Liver (tissue), 9 donors: ENCODE data around the gene PCDH9. TPM values are rescaled to one million over a fixed set of nuclear protein-coding genes. Genes with fewer than 3 reads are reported as not detected.

Experiments used
- DNase-seq: peaks from one replicate; pipeline ENCODE4 v3.0.0-alpha.2; 2017; ENCODE audit warnings: low spot score
- H3K27ac ChIP-seq, 2 donors: one replicate each; pipeline ENCODE4 v1.7.0; 2013; ENCODE audit warnings: inconsistent platforms in 2 of 2, low read length in 2 of 2, control low read depth in 1 of 2, low read depth in 1 of 2, mild to moderate bottlenecking in 1 of 2
- H3K27me3 ChIP-seq, 4 donors: one replicate each; pipeline versions ENCODE4 v1.6.1 to v1.7.0; 2013; ENCODE audit warnings: low read length in 3 of 4, inconsistent platforms in 1 of 4, mild to moderate bottlenecking in 1 of 4, moderate library complexity in 1 of 4; ENCODE audit not compliant: control insufficient read depth in 4 of 4, insufficient read depth in 4 of 4
- H3K36me3 ChIP-seq, 4 donors: one replicate each; pipeline versions ENCODE4 v1.6.1 to v1.7.0; 2013; ENCODE audit warnings: low read length in 3 of 4, mild to moderate bottlenecking in 3 of 4, low read depth in 1 of 4, moderate library complexity in 1 of 4; ENCODE audit not compliant: control insufficient read depth in 4 of 4, insufficient read depth in 3 of 4
- H3K4me1 ChIP-seq, 4 donors: one replicate each; pipeline versions ENCODE4 v1.6.1 to v1.7.0; 2013; ENCODE audit warnings: low read length in 3 of 4, mild to moderate bottlenecking in 3 of 4, moderate library complexity in 1 of 4; ENCODE audit not compliant: control insufficient read depth in 4 of 4, insufficient read depth in 4 of 4
- H3K4me3 ChIP-seq, 3 donors: one replicate each; pipeline versions ENCODE4 v1.6.1 to v1.7.0; 2013; ENCODE audit warnings: low read length in 3 of 3, control low read depth in 1 of 3, low read depth in 1 of 3, mild to moderate bottlenecking in 1 of 3
- H3K9ac ChIP-seq, 2 donors: one replicate each; pipeline ENCODE4 v1.7.0; 2013; ENCODE audit warnings: low read length in 2 of 2, mild to moderate bottlenecking in 2 of 2, moderate library complexity in 2 of 2, control low read depth in 1 of 2, low read depth in 1 of 2
- H3K9me3 ChIP-seq, 4 donors: one replicate each; pipeline versions ENCODE4 v1.6.1 to v1.7.0; 2013; ENCODE audit warnings: low read length in 3 of 4; ENCODE audit not compliant: control insufficient read depth in 4 of 4
- CTCF ChIP-seq: fragments of 150-350 bp; IDR thresholded peaks from 2 replicates; pipeline ENCODE4 v1.5.1; 2017; ENCODE audit warnings: improper control_type of control experiment, low read depth, low read length; ENCODE audit not compliant: missing input control
- EGR1 ChIP-seq, 2 donors: IDR thresholded peaks; 2 replicates each; pipeline ENCODE4 v1.6.1; 2016 to 2018; ENCODE audit warnings: antibody characterized with exemption in 2 of 2, low read depth in 2 of 2
- FOXA1 ChIP-seq: IDR thresholded peaks from 2 replicates; pipeline ENCODE4 v1.6.1; 2016; ENCODE audit warnings: antibody characterized with exemption
- FOXA2 ChIP-seq: IDR thresholded peaks from 2 replicates; pipeline ENCODE4 v1.6.1; 2016; ENCODE audit warnings: antibody characterized with exemption
- GABPA ChIP-seq, 2 donors: IDR thresholded peaks in 1 of 2; conservative IDR thresholded peaks in 1 of 2; 2 replicates each; pipeline ENCODE4 v1.6.1; 2016; ENCODE audit warnings: antibody characterized with exemption in 2 of 2, mild to moderate bottlenecking in 1 of 2, moderate library complexity in 1 of 2
- HNF4A ChIP-seq, 2 donors: conservative IDR thresholded peaks; 2 replicates each; pipeline ENCODE4 v1.6.1; 2016; ENCODE audit warnings: antibody characterized with exemption in 2 of 2, mild to moderate bottlenecking in 2 of 2
- HNF4G ChIP-seq: IDR thresholded peaks from 2 replicates; pipeline ENCODE4 v1.6.1; 2016; ENCODE audit warnings: antibody characterized with exemption
- JUND ChIP-seq, 2 donors: IDR thresholded peaks; 2 replicates each; pipeline ENCODE4 v1.6.1; 2016; ENCODE audit warnings: antibody characterized with exemption in 2 of 2
- MAX ChIP-seq: IDR thresholded peaks from 2 replicates; pipeline ENCODE4 v1.6.1; 2016; ENCODE audit warnings: antibody characterized with exemption
- NR2F2 ChIP-seq: IDR thresholded peaks from 2 replicates; pipeline ENCODE4 v1.6.1; 2016; ENCODE audit warnings: antibody characterized with exemption
- RAD21 ChIP-seq, 2 donors: IDR thresholded peaks; 2 replicates each; pipeline ENCODE4 v1.6.1; 2016; ENCODE audit warnings: antibody characterized with exemption in 2 of 2, mild to moderate bottlenecking in 2 of 2
- REST ChIP-seq: IDR thresholded peaks from 2 replicates; pipeline ENCODE4 v1.6.1; 2016; ENCODE audit warnings: antibody characterized with exemption, mild to moderate bottlenecking
- SP1 ChIP-seq: IDR thresholded peaks from 2 replicates; pipeline ENCODE4 v1.6.1; 2018; ENCODE audit warnings: antibody characterized with exemption, mild to moderate bottlenecking
- YY1 ChIP-seq: IDR thresholded peaks from 2 replicates; pipeline ENCODE4 v1.6.1; 2016; ENCODE audit warnings: antibody characterized with exemption, mild to moderate bottlenecking
- ZBTB33 ChIP-seq: IDR thresholded peaks from 2 replicates; pipeline ENCODE4 v1.6.1; 2016; ENCODE audit warnings: antibody characterized with exemption
- WGBS: extraction: QIAGEN DNeasy Blood & Tissue Kit; methylation state at CpG from one replicate; pipeline ENCODE4 v1.1.7; 2013; 5-methylcytosine and 5-hydroxymethylcytosine counted together
- polyA plus RNA-seq, 2 donors: library from polyadenylated mRNA; stranded (reverse) in 1 of 2; unstranded in 1 of 2; fragments of 200-250 nt in 1 of 2; fragments of >200 nt in 1 of 2; fragmentation: Nextera tagmentation in 1 of 2; extraction: Ambion mirVana in 1 of 2; gene quantifications; one replicate each; pipeline versions ENCODE4 v1.2.1 to v1.2.3, GENCODE V29; 2013 to 2015
- total RNA-seq, 2 donors: library from RNA; depleted of rRNA; stranded (reverse); fragments of >200 nt; gene quantifications; one replicate each; pipeline ENCODE4 v1.2.3, GENCODE V29; 2014
- donor health status: healthy.
- donor health status: healthy.
- donor health status: healthy.
- donor health status: healthy.
- donor health status: healthy.

The PCDH9 gene
- total and polyA plus RNA-seq, 4 donors, result 0.90 to 4.0 (median 2.2) TPM

- TF ChIP-seq GABPA (IDR thresholded peaks at IDR 0.05 in 1 of 2, conservative IDR thresholded peaks at IDR 0.05 in 1 of 2), result no peak
- no peak for TF ChIP-seq HNF4G
- TF ChIP-seq MAX, result no peak
- TF ChIP-seq ZBTB33, result no peak
- no peak for TF ChIP-seq EGR1 (IDR thresholded peaks at IDR 0.05; ENCODE audit: low read depth in 2 of 2)
- no peak for TF ChIP-seq NR2F2
- no peak for TF ChIP-seq JUND (IDR thresholded peaks at IDR 0.05)
These were observed 692.7 kb downstream of the PCDH9 start (continued) for GRCh38 chr13:66537417-66537816.

GRCh38 chr13:66536746-66537145 is 693.4 kb downstream of the PCDH9 start:
- Histone ChIP-seq H3K36me3 (no peaks in the 10 kb centered on the region), H3K4me1 (no peaks in the 10 kb centered on the region), H3K9ac (no peak overlapping the region), H3K4me3 (no peak overlapping the region), H3K27ac (no peak overlapping the region), H3K27me3 (peaks cover 0 to 3% (median 0%) of the 10 kb centered on the region in 4 donors), H3K9me3 (no peaks in the 10 kb centered on the region)
- DNase-seq, result no peak
- WGBS, result 60% methylated on average over 3 of the region's 3 CpGs
- no peak for TF ChIP-seq ZBTB33
- no peak for TF ChIP-seq RAD21 (IDR thresholded peaks at IDR 0.05)
- TF ChIP-seq YY1, result no peak
- no peak for TF ChIP-seq FOXA1
- no peak for TF ChIP-seq GABPA (IDR thresholded peaks at IDR 0.05 in 1 of 2, conservative IDR thresholded peaks at IDR 0.05 in 1 of 2)
- TF ChIP-seq REST, result no peak
- no peak for TF ChIP-seq SP1
- TF ChIP-seq HNF4A (conservative IDR thresholded peaks at IDR 0.05), result no peak
- no peak for TF ChIP-seq JUND (IDR thresholded peaks at IDR 0.05)

- Histone ChIP-seq H3K27ac (no peak overlapping the region), H3K27me3 (peaks cover 0 to 3% (median 0%) of the 10 kb centered on the region in 4 donors), H3K9me3 (no peaks in the 10 kb centered on the region), H3K4me3 (no peak overlapping the region), H3K9ac (no peak overlapping the region), H3K36me3 (no peaks in the 10 kb centered on the region), H3K4me1 (no peaks in the 10 kb centered on the region)
- TF ChIP-seq FOXA2, result no peak
- TF ChIP-seq FOXA1, result no peak
- no peak for TF ChIP-seq EGR1 (IDR thresholded peaks at IDR 0.05; ENCODE audit: low read depth in 2 of 2)
- no peak for TF ChIP-seq CTCF
- TF ChIP-seq GABPA (IDR thresholded peaks at IDR 0.05 in 1 of 2, conservative IDR thresholded peaks at IDR 0.05 in 1 of 2), result no peak
- no peak for DNase-seq
- WGBS, result 92% methylated on average over 2 of the region's 2 CpGs
These were observed 695.6 kb downstream of the PCDH9 start for GRCh38 chr13:66534561-66534960.
